HG02763 (cell line): ENCODE results near the gene HOXA11.

Source experiments
- ATAC-seq: cut with Tn5 transposase; IDR thresholded peaks from one replicate; pipeline ENCODE4 v1.9.1; 2021; ENCODE audit warnings: mild to moderate bottlenecking, moderate library complexity; ENCODE audit not compliant: unreplicated experiment

The HOXA11 gene

DNA sequence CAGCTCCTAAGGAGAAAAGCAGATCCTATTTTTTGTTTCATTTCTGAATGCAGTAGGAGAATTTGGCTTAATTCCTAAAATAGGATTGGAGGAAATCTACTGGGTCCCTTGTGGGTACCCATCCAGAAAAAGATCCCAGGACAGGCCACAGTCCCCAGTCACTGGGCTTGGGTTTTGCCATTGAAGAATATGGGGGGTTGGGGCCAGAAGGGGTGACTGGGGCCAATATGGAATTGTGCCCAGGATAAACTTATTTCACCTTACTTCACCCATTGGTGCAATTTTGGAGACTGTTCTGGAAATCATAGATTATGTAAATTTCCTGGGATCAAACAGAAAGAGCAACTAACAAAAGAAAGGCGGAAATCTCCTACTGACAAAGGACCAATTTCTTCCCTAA lies 46.6 kb downstream of the HOXA11 start:
- ATAC-seq = no peak

- no peak for ATAC-seq
Observed at GRCh38 chr7:27137640-27138315, 47.3 kb downstream of the HOXA11 start.

DNA sequence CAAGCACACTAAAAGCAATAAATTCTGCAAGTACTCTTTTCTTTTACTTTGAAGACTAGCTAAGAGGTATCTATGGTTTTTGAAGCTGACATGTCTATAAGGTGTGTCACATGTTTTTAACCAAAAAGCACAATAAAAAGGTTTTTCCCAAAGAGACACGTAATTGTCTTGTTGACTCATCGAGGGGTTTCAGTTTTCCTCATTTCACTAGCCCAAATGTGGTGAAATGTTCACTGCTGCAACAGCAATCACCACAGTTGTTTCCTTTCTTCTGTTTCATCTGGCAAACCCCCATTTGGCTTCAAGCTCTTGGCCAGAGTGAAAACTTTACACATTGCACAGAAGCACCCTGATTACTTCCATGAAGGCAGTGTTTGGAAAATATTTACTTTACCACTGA lies 50.6 kb downstream of the HOXA11 start:
- ATAC-seq = no peak

- no peak for ATAC-seq
Observed at GRCh38 chr7:27133409-27134231, 51.4 kb downstream of the HOXA11 start.

- ATAC-seq = no peak
Observed at GRCh38 chr7:27132978-27133377, 52.1 kb downstream of the HOXA11 start.

- no peak for ATAC-seq
Observed at GRCh38 chr7:27132214-27132613, 52.8 kb downstream of the HOXA11 start.

GRCh38 chr7:27131390-27131819 lies 53.6 kb downstream of the HOXA11 start:
- no peak for ATAC-seq
